IMR-90 (cell line): ENCODE data around the gene SEMA3E. TPM values are rescaled to one million over a fixed set of nuclear protein-coding genes. Genes with fewer than 3 reads are reported as not detected.

Experiments used
- ATAC-seq: fragments of 200-7000 bp; cut with Tn5 transposase; 2 replicates; pipeline ENCODE4 v1.9.1; 2020; ENCODE audit warnings: low read depth, mild to moderate bottlenecking, moderate library complexity
- BruUV-seq: library from RNA; stranded (reverse); fragments of 400-500 nt; replicated peaks from 2 replicates; lab custom pipeline; 2021; lab: Mats Ljungman, UMichigan
- CTCF ChIA-PET: fragments of 300-600 bp; formaldehyde crosslinking; extraction: SDS; loops from one replicate; lab custom pipeline; 2021; ENCODE audit warnings: antibody characterized with exemption; lab: Yijun Ruan, JAX
- POLR2A ChIA-PET: fragments of 300-600 bp; sonication (Branson Sonifier 250); formaldehyde crosslinking; loops from one replicate; lab custom pipeline; 2022; ENCODE audit warnings: antibody characterized with exemption; ENCODE audit not compliant: unreplicated experiment; lab: Charles Lee
- DNase-seq: peaks from one replicate; pipeline ENCODE4 v3.0.0; 2013
- H2AFZ ChIP-seq: replicated peaks from 2 replicates; pipeline ENCODE3; 2013; ENCODE audit warnings: low read length, mild to moderate bottlenecking; ENCODE audit not compliant: poor library complexity
- H2AK5ac ChIP-seq: 2 replicates; pipeline ENCODE4 v1.6.1; 2013; ENCODE audit warnings: low read depth, low read length, inconsistent platforms
- H2AK9ac ChIP-seq: replicated peaks from 2 replicates; pipeline ENCODE3; 2013; ENCODE audit warnings: mild to moderate bottlenecking, low read depth, low read length, moderate library complexity; ENCODE audit not compliant: poor library complexity
- H2BK120ac ChIP-seq: 2 replicates; pipeline ENCODE4 v1.6.1; 2013; ENCODE audit warnings: low read depth, low read length, inconsistent platforms
- H2BK15ac ChIP-seq: 3 replicates; pipeline ENCODE4 v1.6.1; 2013; ENCODE audit warnings: low read depth, low read length, inconsistent platforms
- H2BK20ac ChIP-seq: 2 replicates; pipeline ENCODE4 v1.6.1; 2013; ENCODE audit warnings: low read depth, mild to moderate bottlenecking, inconsistent platforms, low read length, moderate library complexity
- H2BK5ac ChIP-seq: 2 replicates; pipeline ENCODE4 v1.6.1; 2013; ENCODE audit warnings: mild to moderate bottlenecking, low read depth, low read length, inconsistent platforms; ENCODE audit not compliant: poor library complexity, severe bottlenecking
- H3K14ac ChIP-seq: replicated peaks from 2 replicates; pipeline ENCODE4 v1.6.1; 2013; ENCODE audit warnings: low read depth, low read length, inconsistent platforms
- H3K18ac ChIP-seq: 2 replicates; pipeline ENCODE4 v1.6.1; 2013; ENCODE audit warnings: low read depth, low read length, control low read depth
- H3K23ac ChIP-seq: 2 replicates; pipeline ENCODE4 v1.6.1; 2013; ENCODE audit warnings: low read depth, low read length, inconsistent platforms
- H3K27ac ChIP-seq: 2 replicates; pipeline ENCODE4 v1.5.1; 2013; ENCODE audit warnings: mild to moderate bottlenecking, control low read depth, low read length; ENCODE audit not compliant: insufficient read depth
- H3K27me3 ChIP-seq: 2 replicates; pipeline ENCODE4 v1.6.1; 2013; ENCODE audit warnings: low read length; ENCODE audit not compliant: control insufficient read depth, insufficient read depth
- H3K36me3 ChIP-seq: 2 replicates; pipeline ENCODE4 v1.6.1; 2013; ENCODE audit warnings: low read length, mixed read lengths; ENCODE audit not compliant: control insufficient read depth, insufficient read depth
- H3K4ac ChIP-seq: 2 replicates; pipeline ENCODE4 v1.6.1; 2013; ENCODE audit warnings: low read depth, low read length, inconsistent platforms
- H3K4me1 ChIP-seq: 2 replicates; pipeline ENCODE4 v1.6.1; 2013; ENCODE audit warnings: low read length, mixed read lengths; ENCODE audit not compliant: control insufficient read depth, insufficient read depth
- H3K4me2 ChIP-seq: 2 replicates; pipeline ENCODE4 v1.6.1; 2013; ENCODE audit warnings: low read depth, mild to moderate bottlenecking, control low read depth, low read length, moderate library complexity
- H3K4me3 ChIP-seq: 2 replicates; pipeline ENCODE4 v1.5.1; 2013; ENCODE audit warnings: low read depth, mild to moderate bottlenecking, control low read depth, low read length, moderate library complexity; ENCODE audit not compliant: insufficient read depth
- H3K56ac ChIP-seq: 2 replicates; pipeline ENCODE4 v1.6.1; 2013; ENCODE audit warnings: low read length, inconsistent platforms; ENCODE audit not compliant: insufficient read depth; ENCODE audit errors: extremely low read depth
- H3K79me1 ChIP-seq, 2 experiments: 2 replicates each; pipeline ENCODE4 v1.6.1; 2013; ENCODE audit warnings: low read length in 2 of 2, inconsistent platforms in 1 of 2, low read depth in 1 of 2
- H3K9ac ChIP-seq: 2 replicates; pipeline ENCODE4 v1.6.1; 2013; ENCODE audit warnings: low read depth, low read length, control low read depth
- H3K9me1 ChIP-seq: 2 replicates; pipeline ENCODE4 v1.6.1; 2013; ENCODE audit warnings: low read length, inconsistent platforms; ENCODE audit not compliant: insufficient read depth
- H3K9me3 ChIP-seq: 2 replicates; pipeline ENCODE4 v1.6.1; 2013; ENCODE audit warnings: low read length; ENCODE audit not compliant: control insufficient read depth, insufficient read depth
- H4K20me1 ChIP-seq: 2 replicates; pipeline ENCODE4 v1.6.1; 2013; ENCODE audit warnings: low read length, inconsistent platforms; ENCODE audit not compliant: insufficient read depth
- H4K5ac ChIP-seq: 2 replicates; pipeline ENCODE4 v1.6.1; 2013; ENCODE audit warnings: mild to moderate bottlenecking, low read depth, low read length, control low read depth
- H4K8ac ChIP-seq, 2 experiments: 2 replicates each; pipeline ENCODE4 v1.6.1; 2013; ENCODE audit warnings: low read depth in 2 of 2, low read length in 2 of 2, control low read depth in 1 of 2, inconsistent platforms in 1 of 2
- H4K91ac ChIP-seq: 2 replicates; pipeline ENCODE4 v1.6.1; 2013; ENCODE audit warnings: low read depth, low read length, inconsistent platforms; ENCODE audit not compliant: insufficient read depth
- BHLHE40 ChIP-seq: fragments of 150-350 bp; IDR thresholded peaks from 2 replicates; pipeline ENCODE4 v1.6.1; 2016; ENCODE audit warnings: mild to moderate bottlenecking, low read depth, low read length
- MAFK ChIP-seq: IDR thresholded peaks from 2 replicates; pipeline ENCODE4 v1.6.1; 2012; ENCODE audit warnings: low read depth, low read length, improper control_type of control experiment
- WGBS, 2 experiments: methylation state at CpG; one replicate each; pipeline versions ENCODE4 v1.1.5 to v1.1.7; 2013; ENCODE audit warnings: missing lambda C conversion rate in 2 of 2; ENCODE audit not compliant: insufficient read length in 1 of 2; ENCODE audit errors: extremely low coverage in 2 of 2; 5-methylcytosine and 5-hydroxymethylcytosine counted together
- dilution Hi-C: fragments of 300-500 bp; cut with HindIII; formaldehyde crosslinking; loops from one replicate; pipeline ENCODE4 v1.14.3; 2018; ENCODE audit warnings: low sequenced_read_pairs; ENCODE audit not compliant: unreplicated experiment
- in situ Hi-C: fragments of 300-500 bp; cut with MboI; formaldehyde crosslinking; loops from 3 replicates; pipeline ENCODE4 v1.14.3; 2019; ENCODE audit warnings: low sequenced_read_pairs, inconsistent platforms, mixed read lengths
- intact Hi-C: fragments of 100-400 bp; cut with micrococcal nuclease; formaldehyde crosslinking; loops from 2 replicates; pipeline ENCODE4 v1.10.0; 2022
- polyA plus RNA-seq, 3 experiments: library from polyadenylated mRNA; depleted of rRNA; stranded (reverse); fragments of >200 nt; gene quantifications; 2 replicates each; pipeline ENCODE4 v1.2.3, GENCODE V29; 2012; ENCODE audit warnings: low replicate concordance in 1 of 3
- total RNA-seq: library from RNA; depleted of rRNA; stranded (reverse); fragments of >200 nt; gene quantifications from 2 replicates; pipeline ENCODE4 v1.2.3, GENCODE V29; 2012

Gene SEMA3E
- total and polyA plus RNA-seq, 2 of the 4 experiments (the other 2 are of a cell fraction), result 0.31 to 0.72 TPM

GRCh38 chr7:83442911-83443310, 206.0 kb downstream of the SEMA3E start:
- ATAC-seq, result no peak
- Histone ChIP-seq H3K23ac (no peak overlapping the region), H2BK5ac (no peak overlapping the region), H4K20me1 (no peaks in the 10 kb centered on the region), H2BK120ac (no peak overlapping the region), H3K9me1 (no peaks in the 10 kb centered on the region), H3K27ac (no peak overlapping the region), H2BK20ac (no peak overlapping the region), H3K56ac (no peak overlapping the region), H3K36me3 (no peaks in the 10 kb centered on the region), H3K9ac (no peak overlapping the region), H3K18ac (no peak overlapping the region), H4K5ac (no peak overlapping the region), H3K9me3 (no peaks in the 10 kb centered on the region), H2AK9ac (no peak overlapping the region), H3K4me3 (no peak overlapping the region), H3K4me1 (no peaks in the 10 kb centered on the region), H4K8ac (no peak overlapping the region), H2AFZ (no peak overlapping the region), H3K79me1 (no peaks in the 10 kb centered on the region), H3K14ac (no peak overlapping the region), H2BK15ac (no peak overlapping the region), H3K4ac (no peak overlapping the region), H3K27me3 (peaks cover 4% of the 10 kb centered on the region; the same call in 1 of the 2 replicates), H3K4me2 (no peak overlapping the region), H4K91ac (no peak overlapping the region), H2AK5ac (no peak overlapping the region)
- intact Hi-C loops, result no loop called here
- CTCF ChIA-PET, result no interaction called here
- in situ Hi-C loops, result no loop called here
- POLR2A ChIA-PET, result no interaction called here
- TF ChIP-seq MAFK (peak; percentile 81), BHLHE40 (no peak)
- DNase-seq, result no peak
- dilution Hi-C loops, result no loop called here
- BruUV-seq, result no TSS peak
- WGBS, 2 experiments, result no CpG with 5 or more reads among the region's 3 CpGs
